A172 (cell line): Measurements from ENCODE around the gene FYTTD1. TPM values are rescaled to one million over a fixed set of nuclear protein-coding genes. Genes with fewer than 3 reads are reported as not detected.
"Not testable (repeated sequence)": the region's sequence is repeated elsewhere in the genome, so short reads cannot be mapped to it uniquely, and the experiment has no call there.

Experiments
- DNase-seq: peaks from one replicate; pipeline ENCODE4 v3.0.0-alpha.2; 2015; ENCODE audit warnings: low spot score
- total RNA-seq: library from RNA; depleted of rRNA; stranded (reverse); fragments of >200 nt; shearing (Covaris generic); gene quantifications from 2 replicates; pipeline ENCODE4 v1.2.3, GENCODE V29; 2014; rRNA removed

The FYTTD1 gene, protein sequence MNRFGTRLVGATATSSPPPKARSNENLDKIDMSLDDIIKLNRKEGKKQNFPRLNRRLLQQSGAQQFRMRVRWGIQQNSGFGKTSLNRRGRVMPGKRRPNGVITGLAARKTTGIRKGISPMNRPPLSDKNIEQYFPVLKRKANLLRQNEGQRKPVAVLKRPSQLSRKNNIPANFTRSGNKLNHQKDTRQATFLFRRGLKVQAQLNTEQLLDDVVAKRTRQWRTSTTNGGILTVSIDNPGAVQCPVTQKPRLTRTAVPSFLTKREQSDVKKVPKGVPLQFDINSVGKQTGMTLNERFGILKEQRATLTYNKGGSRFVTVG
- total RNA-seq = 69.8 and 87.7 TPM in 2 replicates

DNA sequence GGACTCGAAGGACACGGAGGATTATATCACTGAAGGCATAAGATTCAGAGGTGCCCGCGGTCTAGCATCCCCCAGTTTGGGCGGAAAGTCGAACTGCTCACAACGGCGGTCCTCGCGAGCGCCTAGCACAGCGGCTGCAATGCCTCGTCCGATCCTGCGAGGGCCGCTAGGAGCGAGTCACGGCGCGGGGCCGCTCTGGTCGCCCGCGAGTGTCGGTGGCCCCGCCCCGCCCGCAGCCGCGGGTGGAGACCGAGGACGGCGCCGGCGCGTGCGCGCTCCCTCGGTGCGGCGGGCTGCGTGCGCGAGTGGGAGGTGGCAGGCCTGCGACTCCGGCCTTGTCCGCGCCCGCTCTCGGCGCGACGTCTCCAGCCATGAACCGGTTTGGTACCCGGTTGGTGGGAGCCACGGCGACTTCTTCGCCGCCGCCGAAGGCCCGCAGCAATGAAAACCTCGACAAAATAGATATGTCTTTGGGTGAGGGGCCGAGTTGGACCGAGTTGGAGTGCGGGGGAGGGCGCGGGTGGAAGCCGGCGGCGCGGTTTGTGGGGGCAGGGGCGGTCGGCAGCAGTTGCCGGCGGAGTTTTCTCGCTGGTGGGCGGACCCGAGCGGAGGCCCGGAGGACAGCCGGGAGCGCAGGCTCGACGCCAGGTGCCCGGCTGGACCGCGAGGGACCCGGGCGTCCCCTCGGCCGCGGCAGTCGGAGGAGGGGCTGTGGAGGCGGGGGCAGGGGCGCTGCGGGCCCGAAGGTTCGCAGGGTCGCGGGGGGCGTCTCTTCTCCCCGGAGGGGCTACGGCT is at the start of gene FYTTD1:
Gene FYTTD1 (plus strand): TSS at position 283 of the 795 bp plus-strand sequence. CDS start 89 bp downstream, at position 372.
- peak; percentile 72 for DNase-seq

DNA sequence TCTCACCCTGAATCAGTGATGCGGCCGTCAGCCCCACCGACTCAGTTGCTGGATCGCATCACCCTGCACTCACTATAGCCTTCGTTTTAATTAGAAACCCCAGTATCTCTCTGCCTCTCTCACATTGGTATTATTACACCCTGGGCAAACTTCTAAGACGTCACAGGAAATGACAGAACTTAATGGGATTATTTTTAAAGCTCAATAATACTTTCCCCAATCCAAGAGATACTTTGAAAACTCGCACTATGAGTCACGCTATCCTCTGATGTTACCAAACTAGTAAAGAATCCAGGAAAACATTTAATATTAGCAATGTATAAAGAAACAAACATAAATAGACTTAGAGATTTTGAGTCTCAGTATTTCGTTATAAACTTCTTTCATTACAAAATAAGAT is 49.6 kb upstream of the FYTTD1 start:
- no peak for DNase-seq

DNA sequence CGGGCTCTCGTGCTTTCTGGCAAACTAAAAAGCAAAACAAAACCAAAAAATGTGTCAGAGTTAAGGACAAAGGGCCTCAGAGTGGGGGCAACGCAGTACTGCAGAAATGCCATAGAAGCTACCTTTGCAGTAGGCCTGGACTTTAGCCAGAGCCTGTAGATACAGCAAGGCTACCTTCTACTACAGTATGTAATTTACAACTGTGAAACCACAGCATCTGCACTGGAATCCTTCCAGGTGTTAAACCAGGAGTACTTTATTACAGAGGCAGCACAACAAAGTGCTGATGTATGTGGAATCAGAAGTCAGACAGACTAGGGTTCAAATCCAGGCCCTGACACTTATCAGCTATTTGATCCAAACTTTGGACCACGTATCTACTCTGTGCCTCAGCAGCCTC is 47.8 kb upstream of the FYTTD1 start:
- no peak for DNase-seq

DNA sequence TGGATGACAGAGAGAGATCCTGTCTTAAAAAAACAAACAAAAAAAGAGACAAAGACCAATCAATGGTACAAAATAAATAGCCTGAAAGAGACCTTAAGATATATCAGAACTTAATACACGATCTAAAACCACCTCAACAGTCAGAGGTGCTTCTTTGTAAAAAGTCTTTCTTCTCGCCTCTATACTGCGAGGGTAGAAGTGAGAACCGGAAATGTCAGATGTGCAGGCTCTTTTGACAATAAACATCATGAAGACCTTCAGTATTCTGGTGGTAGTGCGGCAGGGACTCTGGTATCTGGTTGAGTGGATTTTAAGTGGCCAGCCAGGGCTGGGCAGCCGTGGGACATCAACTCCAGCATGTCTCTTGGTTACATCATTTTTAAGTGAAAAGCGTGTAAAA is 43.0 kb upstream of the FYTTD1 start:
- DNase-seq = no peak

DNA sequence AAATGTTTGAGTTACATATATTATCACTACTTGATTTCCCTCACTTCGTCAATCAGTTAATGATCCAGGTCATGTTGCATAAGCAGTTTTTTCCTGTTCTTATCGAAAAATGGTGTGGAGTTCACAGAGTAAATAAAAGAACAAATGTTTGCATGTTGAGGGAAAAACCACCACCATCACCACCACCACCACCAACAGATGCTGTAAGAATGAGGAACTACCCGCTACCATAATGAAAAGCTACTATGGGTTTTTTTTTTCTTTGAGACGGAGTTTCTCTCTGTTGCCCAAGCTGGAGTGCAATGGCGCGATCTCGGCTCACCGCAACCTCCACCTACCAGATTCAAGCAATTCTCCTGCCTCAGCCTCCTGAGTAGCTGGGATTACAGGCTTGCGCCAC is 40.5 kb upstream of the FYTTD1 start:
- no peak for DNase-seq

DNA sequence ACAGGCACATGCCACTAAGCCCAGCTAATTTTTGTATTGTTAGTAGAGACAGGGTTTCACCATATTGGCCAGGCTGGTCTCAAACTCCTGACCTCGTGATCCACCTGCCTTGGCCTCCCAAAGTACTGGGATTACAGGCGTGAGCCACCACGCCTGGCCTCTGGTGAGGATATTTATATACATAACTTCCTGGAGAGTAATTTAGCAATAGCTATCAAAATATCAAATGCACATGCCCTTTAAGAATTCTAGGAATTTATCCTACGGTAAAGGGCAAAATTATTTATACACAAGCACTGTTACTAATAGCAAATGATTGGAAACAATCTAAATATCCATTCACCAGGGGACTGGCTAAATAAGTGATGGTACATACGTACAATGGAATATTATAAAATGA is 38.7 kb upstream of the FYTTD1 start:
- DNase-seq = not testable (repeated sequence)

DNA sequence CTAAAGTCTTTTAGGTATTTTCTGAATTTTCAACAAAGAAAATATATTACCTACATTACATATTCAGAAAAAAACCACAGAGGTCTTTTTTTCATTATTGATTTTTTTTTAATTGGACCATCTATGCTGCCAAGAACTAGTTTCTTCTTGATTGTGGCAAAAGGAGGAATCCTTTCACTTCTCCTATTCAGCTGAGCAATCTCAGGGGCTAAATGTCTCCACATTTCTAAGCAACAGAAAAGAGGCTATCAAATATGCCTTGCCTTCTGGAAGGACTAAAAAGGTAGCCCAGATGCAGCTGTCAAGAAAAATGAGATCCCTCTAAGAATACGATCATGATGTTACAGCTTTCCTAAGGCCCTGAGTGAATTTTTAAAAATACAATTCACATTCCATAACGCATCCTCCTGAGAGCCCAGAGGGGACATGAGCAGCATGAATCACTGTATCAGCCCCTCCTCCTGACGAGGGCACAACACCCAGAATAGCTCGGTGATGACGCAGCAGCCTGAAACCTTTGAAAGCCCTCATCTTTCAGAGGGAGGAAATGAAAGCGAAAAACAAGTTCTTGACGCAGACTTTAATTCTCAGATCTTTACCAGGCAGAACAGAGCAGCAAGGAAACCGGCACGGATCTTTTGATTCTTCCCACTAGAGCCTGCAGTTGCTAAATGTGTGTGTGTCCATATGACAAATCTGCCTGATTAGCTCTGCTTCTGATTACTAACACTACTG is 37.5 kb upstream of the FYTTD1 start:
- DNase-seq = peak; percentile 98

DNA sequence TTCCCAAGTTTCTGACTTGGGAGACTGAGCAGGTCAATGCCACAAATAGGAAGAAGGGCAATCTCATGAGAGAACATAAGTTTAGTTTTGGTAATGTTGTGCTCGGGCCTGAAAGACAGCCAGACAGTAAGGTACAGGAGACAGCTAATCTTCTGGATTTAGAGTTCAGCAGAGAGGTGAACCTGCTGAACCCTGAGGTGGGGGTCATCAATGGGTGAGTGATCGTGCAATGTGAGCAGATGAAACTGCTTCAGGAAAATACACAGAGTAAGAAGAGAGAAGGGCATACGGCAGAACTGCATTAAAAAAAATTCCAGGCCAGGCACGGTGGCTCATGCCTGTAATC is 36.2 kb upstream of the FYTTD1 start:
- DNase-seq = no peak

DNA sequence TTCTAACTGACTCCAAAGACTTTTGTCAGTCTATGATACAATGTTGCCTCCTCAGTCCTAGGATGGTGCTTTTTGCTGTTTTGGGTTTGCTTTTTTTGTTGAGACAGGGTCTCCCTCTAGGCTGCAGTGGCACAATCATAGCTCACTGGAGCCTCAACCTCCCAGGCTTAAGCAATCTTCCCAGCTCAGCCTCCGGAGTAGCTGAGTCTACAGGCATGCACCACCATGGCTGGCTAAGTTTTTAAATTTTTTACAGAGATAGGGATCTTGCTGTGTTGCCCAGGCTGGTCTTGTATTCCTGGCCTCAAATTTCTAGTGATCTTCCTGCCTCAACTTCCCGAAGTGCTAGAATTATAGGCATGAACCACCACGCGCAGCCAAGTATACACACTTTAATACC is 35.4 kb upstream of the FYTTD1 start:
- no peak for DNase-seq

DNA sequence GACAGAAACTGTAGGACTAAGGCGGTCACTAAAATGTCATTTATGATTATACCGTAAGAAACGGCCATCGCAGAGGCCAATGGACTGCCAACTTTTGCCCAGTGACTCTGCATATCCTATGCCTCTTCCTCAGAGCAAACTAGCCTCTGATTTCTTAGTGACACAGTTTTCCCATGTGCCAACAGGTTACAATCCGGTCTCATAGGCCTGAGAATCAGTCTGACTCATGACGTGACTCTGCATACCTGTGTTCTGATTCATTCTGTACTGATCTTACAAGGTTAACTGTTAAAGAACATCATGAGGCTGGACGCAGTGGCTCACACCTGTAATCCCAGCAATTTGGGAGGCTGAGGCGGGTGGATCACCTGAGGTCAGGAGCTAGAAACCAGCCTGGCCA is 30.8 kb upstream of the FYTTD1 start:
- peak; percentile 98 for DNase-seq

DNA sequence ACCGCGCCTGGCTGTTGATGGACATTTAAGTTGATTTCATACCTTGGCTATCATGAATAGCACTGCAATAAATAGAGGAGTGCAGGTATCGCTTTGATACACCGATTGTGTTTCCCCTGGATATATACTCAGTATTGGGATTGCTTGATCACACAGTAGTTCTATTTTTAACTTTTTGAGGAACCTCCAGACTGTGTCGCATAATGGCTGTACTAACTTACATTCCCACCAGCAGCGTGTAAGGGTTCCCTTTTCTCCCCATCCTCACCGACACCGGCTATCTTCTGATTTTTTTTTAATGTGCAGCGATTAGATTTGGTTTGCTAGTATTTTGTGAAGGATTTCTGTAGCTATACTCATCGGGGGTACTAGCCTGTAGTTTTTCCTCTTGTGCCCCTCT is 29.0 kb upstream of the FYTTD1 start:
- DNase-seq = no peak

DNA sequence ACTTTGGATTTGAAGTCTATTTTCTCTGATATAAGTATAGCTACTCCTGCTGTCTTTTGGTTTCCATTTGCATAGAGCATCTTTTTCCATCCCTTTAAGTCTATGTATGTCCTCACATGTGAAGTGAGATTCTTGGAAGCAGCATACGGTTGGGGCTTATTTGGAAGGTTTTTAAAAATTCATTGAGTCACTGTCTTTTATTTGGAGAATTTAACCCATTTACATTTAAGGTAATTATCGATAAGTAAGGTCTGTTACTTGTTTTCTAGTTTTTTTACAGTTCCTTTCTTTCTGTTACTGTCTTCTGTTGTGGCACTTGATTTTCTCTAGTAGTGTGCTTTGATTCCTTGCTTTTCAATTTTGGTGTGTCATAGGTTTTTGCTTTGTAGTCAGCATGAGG is 26.9 kb upstream of the FYTTD1 start:
- DNase-seq = no peak

DNA sequence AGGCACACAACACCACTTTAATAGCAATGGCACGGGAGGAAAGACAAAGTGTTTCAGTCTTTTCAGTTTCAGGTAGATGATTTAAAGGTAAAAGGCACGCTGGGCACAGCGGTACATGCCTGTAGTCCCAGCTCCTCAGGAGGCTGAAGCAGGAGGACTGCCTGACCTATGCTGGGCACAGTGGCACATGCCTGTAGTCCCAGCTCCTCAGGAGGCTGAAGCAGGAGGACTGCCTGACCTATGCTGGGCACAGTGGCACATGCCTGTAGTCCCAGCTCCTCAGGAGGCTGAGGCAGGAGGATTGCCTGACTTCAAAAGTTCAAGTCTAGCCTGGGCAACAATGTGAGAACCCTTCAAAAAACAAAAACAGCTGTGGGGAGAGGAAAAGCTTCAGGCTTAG is 21.8 kb upstream of the FYTTD1 start:
- DNase-seq = not testable (repeated sequence)

DNA sequence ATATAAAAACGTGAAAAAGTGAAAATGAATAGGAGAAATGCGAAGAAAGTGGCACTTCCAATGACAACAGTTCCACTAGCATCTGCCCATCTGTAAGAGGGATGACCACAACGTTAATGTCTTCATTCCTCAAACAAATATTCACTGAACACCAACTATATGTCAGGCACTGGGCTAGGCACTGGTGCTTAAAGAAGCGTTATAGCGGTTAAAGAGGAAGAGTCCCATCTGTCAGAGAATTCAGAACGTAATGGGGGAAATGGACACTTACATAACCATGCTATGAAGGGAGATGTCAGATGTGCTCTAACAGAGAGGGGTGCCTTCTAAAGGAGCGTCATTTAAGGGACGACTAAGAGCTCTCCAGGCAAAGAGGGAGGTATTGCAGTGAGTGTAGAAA is 21.2 kb upstream of the FYTTD1 start:
- no peak for DNase-seq

DNA sequence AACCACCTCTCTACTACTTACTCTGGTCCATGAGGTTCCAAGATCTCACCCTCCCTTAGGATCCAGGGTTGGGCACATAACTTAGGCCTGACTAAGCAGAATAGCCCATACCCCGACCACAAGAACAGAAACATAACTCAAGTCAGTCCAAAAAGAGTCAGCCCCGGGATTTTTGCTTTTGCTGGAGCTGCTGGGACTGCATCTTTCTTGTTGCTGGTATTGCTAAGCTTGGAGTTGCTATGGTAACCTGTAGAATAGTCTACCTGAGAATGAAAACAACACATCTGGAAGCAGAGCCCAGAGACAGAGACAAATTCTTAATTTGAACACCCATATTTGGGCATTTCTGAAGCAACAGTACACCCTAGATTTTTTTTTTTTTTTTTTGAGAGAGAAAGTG is 19.5 kb upstream of the FYTTD1 start:
- peak; percentile 91 for DNase-seq

DNA sequence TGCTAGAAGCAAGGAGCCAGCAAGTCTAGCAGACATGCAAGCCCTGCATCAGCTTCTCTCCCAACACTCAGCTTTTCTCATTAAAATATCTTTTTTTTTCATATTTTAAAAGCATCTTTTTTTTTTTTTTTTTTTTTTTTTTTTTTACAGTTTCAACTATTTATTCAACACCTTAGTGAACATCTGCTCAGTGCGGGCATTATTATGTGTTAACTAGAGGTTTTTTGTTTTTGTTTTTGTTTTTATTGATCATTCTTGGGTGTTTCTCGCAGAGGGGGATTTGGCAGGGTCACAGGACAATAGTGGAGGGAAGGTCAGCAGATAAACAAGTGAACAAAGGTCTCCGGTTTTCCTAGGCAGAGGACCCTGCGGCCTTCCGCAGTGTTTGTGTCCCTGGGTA is 18.9 kb upstream of the FYTTD1 start:
- DNase-seq = not testable (repeated sequence)

DNA sequence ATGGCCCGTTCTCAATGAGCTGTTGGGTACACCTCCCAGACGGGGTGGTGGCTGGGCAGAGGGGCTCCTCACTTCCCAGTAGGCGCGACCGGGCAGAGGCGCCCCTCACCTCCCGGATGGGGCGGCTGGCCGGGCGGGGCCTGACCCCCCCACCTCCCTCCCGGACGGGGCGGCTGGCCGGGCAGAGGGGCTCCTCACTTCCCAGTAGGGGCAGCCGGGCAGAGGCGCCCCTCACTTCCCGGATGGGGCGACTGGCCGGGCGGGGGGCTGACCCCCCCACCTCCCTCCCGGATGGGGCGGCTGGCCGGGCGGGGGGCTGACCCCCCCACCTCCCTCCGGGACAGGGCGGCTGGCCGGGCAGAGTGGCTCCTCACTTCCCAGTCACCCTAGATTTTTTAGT is 18.2 kb upstream of the FYTTD1 start:
- DNase-seq = not testable (repeated sequence)

DNA sequence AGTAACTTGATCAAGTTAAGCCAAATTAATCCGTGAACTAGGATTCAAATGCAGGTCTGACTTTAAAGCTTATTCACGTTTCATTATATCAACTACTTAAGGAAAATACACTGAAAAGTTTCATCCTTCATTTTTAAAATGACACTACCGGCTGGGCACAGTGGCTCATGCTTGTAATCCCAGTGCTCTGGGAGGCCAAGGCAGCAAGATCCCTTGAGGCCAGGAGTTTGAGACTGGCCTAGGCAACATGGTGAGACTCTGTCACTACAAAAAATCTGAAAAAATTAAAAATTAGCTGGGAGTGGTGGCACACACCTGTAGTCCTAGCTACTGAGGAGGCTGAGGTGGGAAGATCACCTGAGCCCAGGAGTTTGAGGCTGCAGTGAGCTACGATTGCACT is 16.6 kb upstream of the FYTTD1 start:
- no peak for DNase-seq

DNA sequence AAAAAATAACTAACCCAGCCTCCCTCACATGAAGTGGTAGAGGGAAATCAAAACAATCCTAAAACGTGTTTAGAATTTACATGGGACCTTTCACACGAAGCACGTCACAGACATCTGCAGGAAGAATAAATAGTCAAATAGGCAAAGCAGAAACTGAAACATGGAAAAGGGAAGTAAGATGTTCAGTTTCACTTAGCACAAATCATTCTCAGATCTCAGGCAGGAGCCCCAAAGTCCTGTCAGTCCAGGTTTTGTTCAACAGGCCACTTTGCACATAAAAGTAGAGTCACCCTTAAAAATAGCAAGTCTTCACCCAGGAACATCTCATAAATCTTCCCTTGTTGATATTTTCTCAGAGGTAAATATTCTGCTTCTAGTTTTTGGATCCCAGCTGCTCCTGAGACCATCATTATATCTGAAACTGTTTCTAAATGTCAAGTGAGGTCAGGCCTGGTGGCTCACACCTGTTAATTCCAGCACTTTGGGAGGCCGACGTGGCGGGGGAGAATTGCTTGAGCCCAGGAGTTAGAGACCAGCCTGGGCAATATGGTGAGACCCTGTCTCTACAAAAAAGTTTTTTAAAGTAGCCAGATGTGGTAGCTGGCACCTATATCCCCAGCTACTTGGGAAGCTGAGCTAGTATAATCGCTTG is 14.9 kb upstream of the FYTTD1 start:
- no peak for DNase-seq

DNA sequence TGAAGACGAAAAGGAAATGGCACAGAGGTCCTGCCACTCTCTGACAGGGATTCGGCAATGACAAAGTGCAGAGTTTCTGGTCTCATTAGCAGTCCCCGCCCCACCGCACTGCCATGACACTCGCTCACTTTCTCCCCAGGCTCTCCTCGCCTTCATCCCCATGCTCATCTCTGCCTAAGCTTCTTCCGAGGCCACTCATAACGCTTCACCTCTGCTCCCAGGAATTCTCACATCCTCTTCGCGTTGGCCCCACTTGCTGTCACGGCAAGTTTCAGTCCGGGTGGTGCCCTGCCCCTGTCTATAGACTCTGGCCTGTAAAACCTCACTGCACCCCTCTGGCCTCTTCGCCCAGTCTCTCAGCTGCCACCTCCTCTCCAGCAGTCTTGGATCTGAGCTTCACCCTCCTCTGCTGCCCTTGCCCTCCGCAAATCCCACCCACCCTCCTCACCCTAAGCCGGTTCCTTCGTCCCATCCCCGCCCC is 13.6 kb upstream of the FYTTD1 start:
- DNase-seq = peak; percentile 35

DNA sequence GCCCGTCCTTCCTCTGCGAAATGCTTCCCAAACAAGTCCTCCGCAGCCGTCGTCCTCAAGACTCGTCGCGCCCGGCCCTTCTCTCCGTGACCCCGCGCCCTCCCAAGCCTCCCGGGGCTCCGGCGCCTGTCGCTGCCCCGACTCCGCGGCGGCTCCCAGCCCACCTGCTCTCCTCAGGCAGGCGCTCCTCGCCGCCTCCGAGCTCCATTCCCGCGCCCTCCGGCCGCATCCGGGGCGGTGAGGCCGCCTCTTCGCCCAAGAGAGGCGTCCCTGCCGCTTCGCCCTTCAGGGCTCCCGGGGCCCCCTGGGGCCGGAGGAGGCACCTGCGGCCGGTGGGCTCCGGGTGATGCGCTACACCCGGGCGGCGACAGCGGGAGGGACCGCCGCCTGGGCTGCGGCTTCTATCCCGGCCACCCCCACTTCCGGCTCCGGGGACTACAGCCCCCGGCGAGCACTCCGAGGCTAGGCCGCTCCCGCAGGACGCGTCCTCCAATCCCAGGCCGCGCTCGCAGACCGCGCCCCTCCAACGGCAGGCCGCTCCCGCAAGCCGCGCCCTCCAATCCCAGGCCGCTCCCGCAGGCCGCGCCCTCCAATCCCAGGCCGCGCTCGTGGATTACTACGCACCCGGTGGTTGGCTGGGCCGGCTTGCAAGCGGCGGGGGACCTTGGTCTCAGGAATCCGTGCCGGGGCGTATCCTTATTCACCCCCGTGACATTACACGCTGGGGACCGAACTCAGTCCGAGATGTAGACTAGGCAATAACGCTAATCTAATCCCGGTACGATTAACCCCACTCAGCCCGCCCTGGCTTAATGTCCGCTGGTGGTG is 13.0 kb upstream of the FYTTD1 start, which contains the start of gene RUBCN:
Gene RUBCN (minus strand): TSS at position 414 of the 828 bp plus-strand sequence. CDS start 185 bp downstream, at position 229.
- DNase-seq = peak; percentile 88
